Ecto neural progenitor cell (in vitro differentiated cells): ENCODE data around the gene TPTE2.
"Not testable (repeated sequence)": the region's sequence is repeated elsewhere in the genome, so short reads cannot be mapped to it uniquely, and the experiment has no call there.

Experiments
- DNase-seq: peaks from one replicate; pipeline ENCODE4 v3.0.0-alpha.2; 2018; ENCODE audit warnings: low spot score

TPTE2 gene

DNA sequence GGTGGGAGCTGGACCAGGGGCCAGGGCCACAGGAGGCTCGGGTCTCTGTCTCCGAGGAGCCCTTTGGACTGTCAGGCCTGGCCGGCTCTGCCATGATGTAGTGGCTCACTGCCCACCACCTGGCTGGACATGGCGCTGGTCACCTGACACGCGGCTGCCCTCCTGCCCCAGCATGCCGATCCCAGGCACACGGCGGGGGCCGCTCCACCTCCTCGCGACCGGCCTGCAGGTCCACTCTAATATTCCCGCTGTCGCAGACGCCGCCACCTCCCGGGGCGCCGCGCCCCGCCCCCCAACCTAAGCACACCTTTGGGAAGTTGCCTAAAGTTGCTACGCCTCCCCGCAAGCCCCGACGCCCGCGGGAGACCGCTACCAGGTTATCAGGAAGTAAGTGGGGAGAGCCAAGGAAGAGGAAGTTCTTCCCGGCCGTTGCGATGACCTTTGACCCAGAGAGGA is at the start of gene TPTE2:
TSS of gene TPTE2 (minus strand) at position 406 of the 456 bp plus-strand sequence. CDS start 58,298 bp downstream, outside the sequence.
- DNase-seq = not testable (repeated sequence)

DNA sequence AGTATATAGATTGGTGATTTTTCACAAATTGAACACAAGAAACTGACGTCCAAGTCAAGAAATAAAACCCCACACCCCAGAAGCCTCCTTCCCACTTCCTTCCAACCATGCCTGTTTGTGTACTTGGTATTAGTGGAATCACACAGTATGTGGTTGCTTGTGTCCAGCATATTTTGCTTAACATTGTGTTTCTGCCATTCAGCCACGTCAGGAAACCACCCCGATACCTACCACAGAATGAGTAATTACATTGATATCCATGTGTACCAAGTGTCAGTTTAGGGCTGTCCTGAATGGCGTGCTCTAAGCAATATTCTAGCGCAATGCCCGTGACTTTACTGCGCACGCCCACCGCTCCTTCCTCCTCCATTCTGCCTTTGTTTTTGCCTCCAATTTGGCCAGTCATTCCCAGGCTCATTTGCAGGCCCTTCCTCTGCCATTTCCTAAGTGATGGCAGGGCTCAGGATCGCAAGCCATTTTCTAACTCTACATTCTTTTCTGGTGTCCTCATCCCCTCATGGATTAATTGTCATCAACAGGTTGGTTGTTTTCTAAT is 46.3 kb upstream of the TPTE2 start:
- DNase-seq = no peak

DNA sequence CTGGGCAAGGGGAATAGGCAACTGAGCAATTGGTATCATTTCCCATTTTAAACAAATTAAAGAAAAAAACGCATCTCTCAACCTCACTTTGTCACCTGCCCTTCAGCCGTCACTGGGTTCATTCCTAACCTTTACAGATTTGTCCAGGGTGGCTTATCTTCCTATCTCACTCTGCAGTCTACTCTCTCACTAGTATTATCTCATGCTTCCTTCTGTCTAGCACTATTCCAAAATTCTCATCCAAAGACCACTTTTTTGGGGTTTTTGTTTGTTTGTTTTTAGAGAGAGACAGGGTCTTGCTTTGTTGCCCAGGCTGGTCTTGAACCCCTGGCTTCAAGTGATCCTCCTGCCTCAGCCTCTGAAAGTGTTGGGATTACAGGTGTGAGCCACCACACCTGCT is 45.4 kb upstream of the TPTE2 start:
- DNase-seq = no peak

DNA sequence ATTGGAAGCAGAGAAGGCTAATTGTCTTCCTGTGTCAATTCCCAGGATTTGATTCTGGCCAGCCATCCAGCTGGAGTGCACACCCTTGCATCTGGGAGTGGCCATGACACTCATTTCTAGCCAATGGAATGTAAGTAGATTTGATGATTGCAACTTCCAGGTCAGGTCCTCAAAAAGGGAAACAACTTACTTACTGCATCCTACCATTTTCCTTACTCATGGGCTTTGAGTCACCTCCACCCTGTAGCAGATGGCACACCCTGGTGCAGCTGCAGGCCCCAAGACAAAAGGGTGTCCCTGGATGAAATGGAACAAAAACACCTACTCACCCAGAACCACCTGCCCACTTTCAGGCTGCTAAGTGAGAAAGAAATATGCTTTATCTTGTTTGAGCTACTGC is 44.8 kb upstream of the TPTE2 start:
- DNase-seq = no peak

DNA sequence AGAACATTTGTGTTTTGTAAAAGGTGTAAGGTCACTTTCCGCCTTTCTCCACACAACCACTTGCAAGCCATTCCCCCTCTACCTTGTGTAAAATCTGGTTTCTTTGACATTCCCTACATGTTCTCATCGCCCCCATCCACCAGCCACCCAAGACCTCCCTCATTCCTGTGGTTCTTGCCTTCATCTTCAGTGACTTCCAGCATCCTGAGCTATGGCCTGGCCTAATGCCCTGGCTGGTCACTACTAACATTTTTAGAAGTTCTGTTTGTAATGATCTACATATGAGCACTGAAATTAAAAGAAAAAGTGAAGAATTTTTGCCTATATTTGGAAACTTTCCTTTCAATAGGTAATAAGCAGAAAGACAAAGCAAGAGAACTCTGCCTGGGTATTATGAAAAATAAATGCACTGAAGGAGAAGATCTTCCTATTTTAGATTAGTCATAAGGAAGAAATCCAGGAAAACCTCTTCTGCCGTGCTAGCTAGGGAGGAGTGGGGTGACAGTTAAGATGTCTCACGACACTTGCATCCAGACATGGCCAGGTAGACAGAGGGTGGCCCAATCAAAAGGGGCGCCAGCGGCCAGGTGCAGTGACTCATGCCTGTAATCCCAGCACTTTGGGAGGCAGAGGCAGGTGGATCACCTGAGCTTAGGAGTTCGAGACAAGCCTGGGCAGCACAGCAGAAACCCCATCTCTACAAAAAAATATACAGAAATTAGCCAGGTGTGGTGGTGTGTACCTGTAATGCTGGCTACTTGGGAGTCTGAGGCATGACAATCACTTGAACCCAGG is 44.0 kb upstream of the TPTE2 start:
- DNase-seq = no peak

DNA sequence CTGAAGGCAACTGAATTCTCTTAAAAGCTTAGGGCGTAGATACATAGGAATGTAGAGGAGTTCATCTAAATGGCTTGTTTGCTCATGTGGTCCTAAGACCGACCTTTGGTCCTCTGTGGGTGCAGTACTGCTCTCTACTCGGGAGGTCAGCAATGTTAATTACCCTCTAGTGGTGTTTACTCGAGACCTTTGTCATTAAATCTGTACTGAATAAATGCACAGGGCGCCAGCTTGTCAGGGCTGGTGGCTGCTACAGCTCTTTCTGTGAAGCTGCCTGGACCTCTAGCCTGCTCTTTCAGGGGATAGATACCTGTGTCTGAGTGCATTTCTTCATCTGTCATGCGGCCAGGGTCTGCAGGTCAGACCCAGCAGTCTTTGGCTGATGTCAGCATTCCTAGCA is 43.0 kb upstream of the TPTE2 start:
- no peak for DNase-seq

DNA sequence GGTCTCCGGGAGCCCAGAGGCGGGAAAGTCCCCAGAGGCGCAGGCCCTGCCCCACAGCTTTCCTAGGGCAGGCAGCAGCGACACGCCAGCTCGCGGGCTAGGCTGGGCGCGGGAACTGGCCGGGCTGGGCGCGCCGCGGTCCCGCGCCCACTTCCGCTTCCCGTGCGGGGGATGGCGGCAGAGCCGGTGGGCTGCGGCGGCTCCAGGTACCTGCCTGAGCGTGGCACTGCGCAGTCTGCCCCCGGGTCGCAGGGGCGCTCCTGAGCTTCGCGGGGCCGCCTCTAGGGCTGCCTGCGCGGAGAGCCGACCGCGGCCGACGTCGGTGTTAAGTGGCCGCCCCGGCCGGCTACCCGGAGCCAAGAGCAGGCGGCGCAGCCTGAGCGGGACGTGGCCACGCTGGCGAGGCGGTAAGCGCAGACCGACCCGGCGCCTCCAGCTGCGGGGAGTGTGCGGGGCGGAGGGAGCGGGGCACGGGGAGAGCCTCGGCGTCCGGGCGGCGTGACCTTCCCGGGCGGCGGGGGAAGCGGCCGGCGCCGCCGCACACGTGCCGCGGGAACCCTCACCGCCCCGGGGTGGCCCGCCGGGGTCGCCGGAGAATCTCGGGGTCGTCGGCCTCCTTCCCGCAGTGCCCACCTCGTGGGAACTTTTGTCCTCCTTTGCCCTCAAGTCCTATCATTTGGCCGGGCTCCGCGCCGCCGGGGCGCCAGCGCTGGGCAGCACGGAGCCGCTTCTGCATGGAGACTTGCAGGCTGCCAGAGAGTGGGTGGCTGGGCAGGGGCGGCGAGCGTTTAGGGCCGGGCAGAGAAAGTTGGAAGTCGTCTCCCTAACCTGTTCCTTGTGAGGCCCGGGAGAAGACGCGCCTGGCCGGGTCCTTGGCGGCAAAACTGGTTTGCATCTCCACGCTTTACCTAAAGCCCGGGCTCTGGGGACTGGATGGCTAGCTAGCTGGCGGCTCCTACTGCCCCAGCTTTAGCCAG is 40.7 kb upstream of the TPTE2 start:
- DNase-seq = peak; percentile 69

DNA sequence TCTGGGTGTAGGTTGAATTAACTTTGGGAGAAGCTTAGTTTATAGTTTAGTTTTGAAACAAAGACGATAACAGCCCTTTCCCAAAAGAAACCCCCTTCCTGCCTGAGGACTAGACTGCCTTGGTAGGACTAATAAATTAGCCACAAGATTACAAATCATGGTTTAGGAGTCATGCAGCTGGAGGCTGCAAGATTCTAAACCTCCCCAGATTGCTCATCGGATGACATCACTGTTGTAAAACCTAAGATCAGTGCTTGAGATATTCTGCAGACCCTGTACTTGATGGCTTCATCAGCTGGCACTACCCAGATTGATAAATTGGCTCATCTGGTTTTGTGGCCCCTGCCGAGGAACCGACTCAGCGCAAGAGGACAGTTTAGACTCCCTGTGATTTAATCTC is 36.2 kb upstream of the TPTE2 start:
- DNase-seq = no peak

DNA sequence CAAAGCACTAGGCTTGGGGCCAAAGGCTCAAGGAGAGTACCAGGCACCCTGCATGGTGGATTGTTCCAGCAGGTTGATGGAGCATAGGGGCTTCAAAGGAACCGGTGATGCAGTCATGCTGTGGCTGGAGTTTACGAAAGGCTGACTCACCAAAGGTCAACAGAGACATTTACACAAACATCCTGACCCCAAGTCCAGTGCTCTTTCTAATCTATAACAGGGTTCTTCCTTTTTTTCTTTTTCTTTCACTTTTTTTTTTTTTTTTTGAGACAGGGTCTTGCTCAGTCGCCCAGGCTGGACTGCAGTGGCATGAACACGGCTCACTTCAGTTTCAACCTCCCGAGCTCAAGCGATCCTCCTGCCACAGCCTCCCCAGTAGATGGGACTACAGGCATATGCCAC is 35.6 kb upstream of the TPTE2 start:
- no peak for DNase-seq

DNA sequence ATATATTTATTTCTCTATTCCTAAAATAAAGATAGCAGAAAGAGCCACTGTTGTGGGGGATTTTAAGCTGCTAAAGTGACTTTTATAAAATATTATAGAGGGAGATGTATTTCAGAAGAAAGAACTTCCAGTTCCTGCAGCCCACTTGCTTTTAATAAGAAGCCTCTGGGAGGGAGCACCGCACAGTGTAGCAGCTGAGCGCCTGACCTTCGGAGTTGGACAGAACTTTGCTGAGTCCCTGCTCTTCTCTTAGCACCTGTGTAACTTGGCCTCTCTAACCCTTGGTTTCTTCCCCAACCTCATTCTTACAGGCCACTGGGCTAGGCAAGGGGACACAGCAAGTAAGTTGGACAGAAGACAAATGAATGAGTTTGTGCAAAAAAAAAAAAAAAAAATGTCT is 34.8 kb upstream of the TPTE2 start:
- no peak for DNase-seq

DNA sequence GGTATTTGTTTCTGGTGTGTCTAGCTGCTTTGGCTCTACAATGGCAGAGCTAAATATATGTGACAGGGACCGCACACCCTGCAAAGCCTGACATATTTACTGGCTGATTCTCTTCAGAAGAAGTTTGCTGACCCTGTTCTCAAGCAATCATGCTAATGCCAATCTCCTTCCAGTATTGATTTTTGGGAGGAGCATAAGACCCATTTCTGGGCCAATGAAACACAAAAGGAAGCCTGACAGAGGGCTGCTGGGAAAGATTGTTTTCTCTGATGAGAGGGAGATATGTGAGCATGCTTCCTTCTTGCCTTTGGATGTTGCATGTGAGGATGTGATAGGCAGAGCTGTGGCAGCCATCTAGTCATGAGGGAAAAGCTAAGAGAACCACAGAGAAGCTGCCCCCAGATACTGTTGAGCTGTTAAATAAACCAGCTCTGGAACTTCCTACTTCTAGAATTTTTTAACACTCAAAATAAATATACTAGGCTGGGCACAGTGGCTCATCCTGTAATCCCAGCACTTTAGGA is 31.4 kb upstream of the TPTE2 start:
- no peak for DNase-seq

DNA sequence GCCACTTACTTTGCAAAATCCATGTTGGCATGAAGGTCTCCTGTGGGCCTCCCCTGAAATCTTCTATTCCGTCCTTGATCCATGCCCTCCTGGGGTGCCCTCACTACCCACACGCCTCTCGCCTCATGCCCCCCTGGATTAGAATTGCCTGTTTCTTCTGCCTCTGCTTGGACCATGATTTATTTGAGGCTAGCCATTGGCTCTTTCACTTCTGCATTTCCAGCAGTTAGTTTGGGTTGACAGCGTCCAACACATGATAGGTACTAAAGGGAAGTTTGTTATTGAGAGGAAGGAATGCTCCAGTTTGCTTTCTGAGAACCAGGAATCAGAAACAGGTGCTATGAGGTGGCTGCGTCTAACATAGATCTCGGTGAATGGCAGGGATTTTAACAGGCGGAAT is 30.5 kb upstream of the TPTE2 start:
- no peak for DNase-seq

DNA sequence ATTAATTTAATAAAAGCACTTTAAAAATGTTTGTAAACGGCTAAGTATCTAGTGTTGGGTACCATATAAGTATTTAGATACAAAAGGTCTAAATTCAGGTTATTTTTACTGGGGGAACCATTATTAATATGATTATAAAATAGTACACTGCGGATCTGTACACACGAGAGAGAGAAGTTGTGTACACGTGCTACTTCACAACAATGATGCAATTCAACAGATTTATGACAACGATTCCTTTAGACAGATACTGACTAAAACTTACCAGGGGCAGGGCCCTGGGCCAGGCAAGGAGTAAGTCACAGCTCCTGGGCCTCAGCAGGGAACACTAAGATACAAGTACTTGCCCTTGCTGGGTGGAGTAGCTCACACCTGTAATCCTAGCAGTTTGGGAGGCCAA is 29.1 kb upstream of the TPTE2 start:
- no peak for DNase-seq

DNA sequence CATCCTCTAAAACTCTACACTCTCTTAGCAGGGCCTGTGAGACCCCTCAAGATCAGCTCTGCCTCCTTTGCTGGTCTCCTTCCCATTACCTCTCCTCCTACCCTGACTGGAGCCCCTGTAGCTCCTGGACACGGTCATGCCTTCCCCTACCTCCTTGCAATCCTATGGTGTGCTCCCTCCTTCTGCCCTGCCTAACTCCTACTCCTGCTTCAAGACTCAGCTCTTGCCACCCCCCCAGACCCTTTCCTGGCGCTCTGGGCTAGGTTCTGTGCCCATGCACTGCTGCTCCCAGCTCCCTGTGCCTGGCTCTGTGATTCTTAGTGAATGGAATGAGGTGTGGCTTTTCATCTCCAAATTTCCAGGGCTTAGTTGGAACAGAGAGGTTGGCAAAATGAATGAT is 28.0 kb upstream of the TPTE2 start:
- DNase-seq = no peak

DNA sequence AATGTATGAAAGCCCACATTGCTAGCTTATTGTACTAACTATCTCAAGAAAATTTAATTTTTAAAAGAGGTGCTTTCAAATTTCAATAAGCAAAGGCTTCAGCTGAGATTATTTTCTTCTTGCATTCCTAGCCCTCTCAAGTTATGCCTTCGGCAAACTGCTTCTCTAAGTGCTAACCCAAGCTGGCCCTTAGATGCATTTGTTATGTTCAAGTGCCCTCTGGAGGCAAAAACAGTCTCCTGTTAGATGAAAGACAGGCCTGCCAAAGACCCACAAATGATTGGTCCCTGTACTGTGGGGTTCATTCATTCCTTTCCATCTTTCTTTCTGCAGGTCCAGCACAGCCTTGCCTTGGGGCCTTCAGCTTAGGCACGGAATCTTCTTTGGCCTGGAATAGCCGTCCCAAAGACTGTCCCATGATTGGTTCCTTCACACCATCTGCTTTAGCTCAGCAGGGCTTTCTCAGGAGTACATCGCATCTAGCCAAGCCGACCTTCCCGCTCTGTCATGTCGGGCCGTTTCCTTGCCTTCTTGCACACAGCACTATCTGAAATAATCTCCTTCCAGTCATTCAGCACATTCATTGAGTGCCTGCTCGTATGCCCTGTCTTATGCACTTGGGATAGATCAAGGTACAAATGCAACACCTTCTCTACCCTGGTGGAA is 26.4 kb upstream of the TPTE2 start:
- no peak for DNase-seq

DNA sequence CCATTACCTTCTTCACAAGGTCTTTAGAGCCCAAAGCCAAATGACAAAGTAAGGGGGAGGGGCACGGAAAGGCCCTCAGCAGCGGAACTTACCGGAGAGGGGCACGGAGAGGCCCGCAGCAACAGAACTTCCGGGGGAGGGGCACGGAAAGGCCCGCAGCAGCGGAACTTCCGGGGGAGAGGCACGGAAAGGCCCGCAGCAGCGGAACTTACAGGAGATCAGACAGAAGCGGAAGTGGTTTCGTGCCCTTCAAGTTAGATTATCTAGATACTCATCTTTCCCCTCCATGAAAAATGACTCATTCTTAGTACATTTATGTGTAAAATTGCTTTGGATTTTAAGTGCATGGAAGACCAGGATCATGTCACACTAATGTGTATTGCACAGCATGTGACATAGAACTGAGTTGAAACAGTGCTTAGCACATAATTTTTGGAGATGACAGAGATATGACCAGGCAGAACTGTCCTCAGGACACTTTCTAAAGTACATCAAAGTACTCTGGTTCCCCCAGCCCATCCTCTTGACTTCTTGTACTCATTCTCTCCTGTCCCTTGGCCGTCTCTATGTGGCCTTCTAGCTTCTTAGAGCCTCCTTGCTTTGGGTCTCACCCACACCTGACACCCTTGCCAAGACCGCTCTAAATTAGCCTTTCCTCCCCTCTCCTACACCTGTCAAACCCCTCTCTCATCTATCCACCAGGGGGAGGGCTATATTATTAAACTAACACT is 25.7 kb upstream of the TPTE2 start:
- DNase-seq = no peak

DNA sequence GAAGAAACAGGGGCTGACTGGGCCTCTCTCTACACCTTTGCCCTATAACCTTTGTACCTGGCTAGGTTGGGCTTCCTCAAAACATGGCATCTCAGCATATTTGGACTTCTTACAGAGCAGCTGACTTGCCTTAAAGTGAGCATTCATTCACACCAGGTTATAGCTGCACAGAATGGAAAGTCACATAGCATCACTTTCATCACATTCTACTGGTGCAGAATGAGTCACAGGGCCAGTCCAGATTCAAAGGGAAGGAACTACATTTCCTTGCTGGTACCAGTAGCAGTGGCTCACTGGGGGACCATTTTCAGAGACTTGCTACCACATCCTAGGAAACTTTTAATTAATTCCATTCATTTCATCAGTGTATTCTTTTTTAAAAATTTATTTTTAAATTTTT is 20.3 kb upstream of the TPTE2 start:
- DNase-seq = no peak

DNA sequence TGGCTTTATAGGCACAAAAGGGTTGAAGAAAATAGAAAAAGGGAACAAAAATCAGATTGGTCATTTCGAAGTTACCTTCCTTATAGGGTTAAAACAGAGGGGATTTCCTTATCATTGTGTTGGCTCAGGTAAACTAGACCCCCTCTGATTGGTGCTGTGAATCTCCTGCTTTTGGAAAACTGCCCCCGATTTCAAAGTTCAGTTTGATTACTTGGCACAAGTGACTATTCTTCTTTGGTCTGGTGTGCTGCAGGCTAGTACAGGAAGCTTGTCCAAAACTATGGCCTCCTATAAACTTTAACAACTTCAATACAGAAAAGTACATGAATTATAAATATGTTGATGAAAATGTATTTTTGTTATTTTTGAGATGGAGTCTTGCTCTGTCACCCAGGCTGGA is 13.9 kb upstream of the TPTE2 start:
- no peak for DNase-seq

DNA sequence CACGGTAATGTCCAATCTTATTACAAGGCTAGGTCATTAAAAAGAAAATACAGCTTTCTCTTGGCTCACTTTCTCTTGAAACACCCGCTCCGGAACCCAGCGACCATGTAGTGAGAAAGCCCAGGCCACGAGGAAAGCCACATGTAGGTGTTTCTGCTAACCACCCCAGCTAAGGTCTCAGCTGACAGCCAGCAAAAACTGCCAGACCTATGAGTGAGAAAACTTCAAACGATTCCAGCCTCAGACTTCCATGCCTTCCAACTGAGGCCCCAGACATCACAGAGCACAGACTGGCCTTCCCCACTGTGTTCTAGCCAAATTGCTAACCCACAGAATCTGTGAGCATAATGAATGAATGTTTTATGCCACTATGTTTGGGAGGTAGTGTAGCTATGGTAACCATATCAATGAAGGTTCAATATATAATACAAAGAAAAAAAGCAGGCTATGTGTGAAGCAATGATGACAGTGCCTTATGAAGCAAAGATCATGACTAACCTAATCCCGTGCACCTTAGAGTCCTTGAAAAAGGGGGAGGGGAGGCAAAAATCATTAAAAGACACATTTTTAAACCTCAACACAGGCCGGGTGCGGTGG is 11.9 kb upstream of the TPTE2 start:
- DNase-seq = no peak

DNA sequence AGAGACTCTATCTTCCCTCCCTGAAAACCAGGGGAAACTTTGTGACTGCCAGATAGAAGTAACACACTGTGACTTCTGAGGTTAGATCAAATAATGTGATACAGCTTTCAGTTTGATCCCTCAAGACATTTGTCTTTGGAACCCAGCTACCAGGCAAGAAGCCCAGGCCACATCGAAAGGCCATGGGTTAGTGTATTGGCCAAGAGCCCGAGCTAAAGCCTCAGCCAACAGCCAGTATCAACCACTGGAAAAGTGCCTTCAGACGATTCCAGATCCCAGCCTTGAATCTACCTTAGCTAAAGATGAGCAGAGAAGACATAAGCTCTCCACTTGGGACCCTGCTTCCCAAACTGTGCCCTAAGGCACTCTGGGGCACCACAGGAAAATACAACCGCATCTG is 10.9 kb upstream of the TPTE2 start:
- DNase-seq = no peak
